GM10266 (cell line): ENCODE data around the gene CNIH3.

ENCODE experiments used
- DNase-seq: peaks from one replicate; pipeline ENCODE4 v3.0.0; 2012; ENCODE audit errors: extremely low spot score
- TF ChIP-seq, protein P1 (sequence below): IDR thresholded peaks from 2 replicates; pipeline ENCODE4 v1.5.1; 2012; ENCODE audit warnings: mild to moderate bottlenecking, low read depth; ENCODE audit not compliant: control insufficient read depth, insufficient read depth; ENCODE audit errors: missing control alignments

The CNIH3 gene

GRCh38 chr1:224585051-224585450 lies 31.1 kb upstream of the CNIH3 start:
- TF ChIP-seq, protein P1, sequence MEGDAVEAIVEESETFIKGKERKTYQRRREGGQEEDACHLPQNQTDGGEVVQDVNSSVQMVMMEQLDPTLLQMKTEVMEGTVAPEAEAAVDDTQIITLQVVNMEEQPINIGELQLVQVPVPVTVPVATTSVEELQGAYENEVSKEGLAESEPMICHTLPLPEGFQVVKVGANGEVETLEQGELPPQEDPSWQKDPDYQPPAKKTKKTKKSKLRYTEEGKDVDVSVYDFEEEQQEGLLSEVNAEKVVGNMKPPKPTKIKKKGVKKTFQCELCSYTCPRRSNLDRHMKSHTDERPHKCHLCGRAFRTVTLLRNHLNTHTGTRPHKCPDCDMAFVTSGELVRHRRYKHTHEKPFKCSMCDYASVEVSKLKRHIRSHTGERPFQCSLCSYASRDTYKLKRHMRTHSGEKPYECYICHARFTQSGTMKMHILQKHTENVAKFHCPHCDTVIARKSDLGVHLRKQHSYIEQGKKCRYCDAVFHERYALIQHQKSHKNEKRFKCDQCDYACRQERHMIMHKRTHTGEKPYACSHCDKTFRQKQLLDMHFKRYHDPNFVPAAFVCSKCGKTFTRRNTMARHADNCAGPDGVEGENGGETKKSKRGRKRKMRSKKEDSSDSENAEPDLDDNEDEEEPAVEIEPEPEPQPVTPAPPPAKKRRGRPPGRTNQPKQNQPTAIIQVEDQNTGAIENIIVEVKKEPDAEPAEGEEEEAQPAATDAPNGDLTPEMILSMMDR: no peak
- DNase-seq: no peak

- TF ChIP-seq, protein P1: no peak
- no peak for DNase-seq
Observed at GRCh38 chr1:224587051-224587450, 29.1 kb upstream of the CNIH3 start.

- TF ChIP-seq, protein P1: no peak
Observed at GRCh38 chr1:224588515-224588914, 27.6 kb upstream of the CNIH3 start.

GRCh38 chr1:224589006-224589405 lies 27.1 kb upstream of the CNIH3 start:
- TF ChIP-seq, protein P1: no peak
- DNase-seq: no peak

More at GRCh38 chr1:224588515-224588914, 27.6 kb upstream of the CNIH3 start:
- DNase-seq: no peak

DNA sequence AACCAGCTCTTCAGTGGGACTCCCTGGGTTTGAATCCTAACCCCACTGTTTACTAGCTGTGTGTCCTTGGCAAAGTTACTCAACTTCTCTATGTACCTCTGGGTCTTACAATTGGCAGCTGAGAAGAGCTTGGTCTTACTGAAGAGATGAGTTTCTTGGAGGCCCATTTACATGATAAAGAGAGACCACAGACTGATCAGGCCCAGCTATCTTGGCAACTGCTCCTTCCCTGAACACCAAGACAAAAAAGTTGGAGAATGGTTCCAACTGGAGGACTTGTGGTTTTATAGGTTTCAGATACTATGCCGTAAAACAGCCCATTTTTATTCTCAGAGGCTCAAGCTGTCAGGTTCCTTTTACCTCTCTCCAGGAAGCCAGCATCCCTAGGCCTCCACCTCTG lies 24.8 kb upstream of the CNIH3 start:
- TF ChIP-seq, protein P1: no peak
- DNase-seq: no peak

DNA sequence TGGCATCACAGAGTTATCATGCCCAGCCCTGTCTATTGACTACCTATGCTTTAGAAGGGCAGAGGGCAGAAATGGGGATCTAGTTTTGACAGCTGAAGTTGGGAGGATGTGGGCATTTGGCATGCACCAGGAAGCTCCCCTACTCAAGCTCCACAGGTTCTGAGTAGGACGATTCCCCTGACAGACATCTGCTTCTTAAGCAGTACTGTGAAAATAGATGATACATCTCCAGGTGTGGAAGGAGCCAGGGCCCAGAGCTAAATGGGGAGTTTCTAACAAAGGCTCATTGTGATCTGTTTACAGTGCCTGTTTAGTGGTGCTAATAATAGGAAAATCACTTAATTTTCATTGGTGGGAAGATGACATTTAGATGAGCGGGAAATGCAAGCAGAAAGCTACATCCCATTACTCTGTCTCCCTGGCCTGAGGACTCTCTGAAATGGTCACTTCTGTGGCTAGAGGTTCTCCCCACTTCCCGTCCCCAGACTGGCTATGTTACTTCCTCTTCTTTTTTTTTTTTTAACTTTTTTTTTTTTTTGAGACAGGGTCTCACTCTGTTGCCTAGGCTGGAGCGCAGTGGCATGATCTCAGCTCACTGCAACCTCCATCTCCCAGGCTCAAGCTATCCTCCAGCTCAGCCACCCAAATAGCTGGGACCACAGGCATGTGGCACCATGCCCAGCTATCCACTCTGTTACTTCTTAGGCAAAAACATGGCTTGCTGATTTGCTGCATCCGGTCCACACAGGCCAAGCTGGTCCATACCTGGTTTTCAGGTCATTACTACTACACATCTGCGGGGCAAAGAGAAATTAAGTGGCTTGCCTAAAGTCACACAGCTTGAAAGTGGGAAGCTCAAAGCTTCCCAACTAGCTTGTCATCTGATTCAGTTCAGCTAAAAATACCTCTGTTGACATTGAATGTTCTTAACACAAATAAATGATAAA lies 23.2 kb upstream of the CNIH3 start:
- DNase-seq: no peak
- TF ChIP-seq, protein P1: no peak

- TF ChIP-seq, protein P1: no peak
- no peak for DNase-seq
Observed at GRCh38 chr1:224594360-224594759, 21.8 kb upstream of the CNIH3 start.
